Measurements from ENCODE around the gene FARSA.

DNA sequence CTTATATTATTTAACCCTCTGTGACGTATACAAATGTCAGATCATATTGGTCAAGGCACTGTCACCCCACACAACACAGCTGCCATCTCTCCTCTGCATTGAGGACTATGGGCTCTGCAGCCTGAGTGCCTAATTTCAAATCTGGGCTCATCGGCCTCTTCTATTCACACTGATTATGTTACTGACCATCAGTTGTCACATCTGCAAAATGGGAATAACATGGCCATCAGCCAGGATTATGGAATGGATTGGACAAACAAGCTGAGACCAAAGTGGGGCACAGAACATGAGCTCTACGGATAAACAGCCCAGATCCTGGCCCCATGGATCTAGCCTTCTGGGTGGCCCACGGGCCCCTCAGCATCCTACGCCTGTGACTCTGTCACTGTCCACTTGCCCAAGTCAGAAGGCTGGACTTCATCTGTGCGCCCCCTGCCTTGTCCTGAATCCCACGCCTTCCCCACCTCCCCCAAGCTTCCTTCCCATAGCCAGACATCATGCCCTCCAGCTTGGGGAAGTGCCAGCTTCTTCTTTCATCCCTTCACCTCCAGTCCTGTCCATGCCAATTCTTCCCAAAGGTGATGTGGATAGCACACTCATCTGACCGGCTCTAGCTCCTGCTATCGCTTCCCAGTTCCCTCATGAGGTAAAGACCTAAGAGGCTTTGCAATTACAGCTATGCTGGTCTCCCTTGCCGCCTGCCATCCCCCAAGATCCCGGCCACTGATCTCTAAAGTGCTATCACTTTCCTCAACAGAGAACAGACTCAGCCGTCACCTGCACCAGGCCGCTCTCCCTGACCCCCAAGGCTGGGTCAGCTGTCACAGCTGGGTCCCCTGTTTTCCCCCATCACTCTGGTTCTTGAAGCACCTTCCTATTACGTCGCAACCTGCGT, 872 bp downstream of the FARSA start:
- no peak for TF ChIP-seq TCF4 (CRISPR knock-in tag; IDR thresholded peaks at IDR 0.05; ENCODE audit: borderline replicate concordance)
- TF ChIP-seq, protein P1, sequence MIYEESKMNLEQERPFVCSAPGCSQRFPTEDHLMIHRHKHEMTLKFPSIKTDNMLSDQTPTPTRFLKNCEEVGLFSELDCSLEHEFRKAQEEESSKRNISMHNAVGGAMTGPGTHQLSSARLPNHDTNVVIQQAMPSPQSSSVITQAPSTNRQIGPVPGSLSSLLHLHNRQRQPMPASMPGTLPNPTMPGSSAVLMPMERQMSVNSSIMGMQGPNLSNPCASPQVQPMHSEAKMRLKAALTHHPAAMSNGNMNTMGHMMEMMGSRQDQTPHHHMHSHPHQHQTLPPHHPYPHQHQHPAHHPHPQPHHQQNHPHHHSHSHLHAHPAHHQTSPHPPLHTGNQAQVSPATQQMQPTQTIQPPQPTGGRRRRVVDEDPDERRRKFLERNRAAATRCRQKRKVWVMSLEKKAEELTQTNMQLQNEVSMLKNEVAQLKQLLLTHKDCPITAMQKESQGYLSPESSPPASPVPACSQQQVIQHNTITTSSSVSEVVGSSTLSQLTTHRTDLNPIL (CRISPR knock-in tag; IDR thresholded peaks at IDR 0.05; ENCODE audit: low read depth) = no peak
- no peak for TF ChIP-seq ZNF70 (CRISPR knock-in tag; IDR thresholded peaks at IDR 0.05)
- no peak for TF ChIP-seq ISL1 (CRISPR knock-in tag; IDR thresholded peaks at IDR 0.05)
- TF ChIP-seq OSR1 (CRISPR knock-in tag; IDR thresholded peaks at IDR 0.05) = no peak
- TF ChIP-seq TOX (CRISPR knock-in tag; IDR thresholded peaks at IDR 0.05; ENCODE audit: borderline replicate concordance) = no peak
- no peak for TF ChIP-seq ESRRG (CRISPR knock-in tag; IDR thresholded peaks at IDR 0.05)
- no peak for TF ChIP-seq ZFP30 (CRISPR knock-in tag; IDR thresholded peaks at IDR 0.05)
- TF ChIP-seq, protein P2, sequence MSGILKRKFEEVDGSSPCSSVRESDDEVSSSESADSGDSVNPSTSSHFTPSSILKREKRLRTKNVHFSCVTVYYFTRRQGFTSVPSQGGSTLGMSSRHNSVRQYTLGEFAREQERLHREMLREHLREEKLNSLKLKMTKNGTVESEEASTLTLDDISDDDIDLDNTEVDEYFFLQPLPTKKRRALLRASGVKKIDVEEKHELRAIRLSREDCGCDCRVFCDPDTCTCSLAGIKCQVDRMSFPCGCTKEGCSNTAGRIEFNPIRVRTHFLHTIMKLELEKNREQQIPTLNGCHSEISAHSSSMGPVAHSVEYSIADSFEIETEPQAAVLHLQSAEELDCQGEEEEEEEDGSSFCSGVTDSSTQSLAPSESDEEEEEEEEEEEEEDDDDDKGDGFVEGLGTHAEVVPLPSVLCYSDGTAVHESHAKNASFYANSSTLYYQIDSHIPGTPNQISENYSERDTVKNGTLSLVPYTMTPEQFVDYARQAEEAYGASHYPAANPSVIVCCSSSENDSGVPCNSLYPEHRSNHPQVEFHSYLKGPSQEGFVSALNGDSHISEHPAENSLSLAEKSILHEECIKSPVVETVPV (CRISPR knock-in tag; IDR thresholded peaks at IDR 0.05) = no peak
- TF ChIP-seq BACH2 (CRISPR knock-in tag; IDR thresholded peaks at IDR 0.05; ENCODE audit: borderline replicate concordance) = no peak

Data from SK-N-SH treated with all-trans-retinoic acid at 6 μM for 48 hours (cell line).